Nephron progenitor cell (in vitro differentiated cells): ENCODE data around the gene RNF207.
A peak's percentile ranks its signal among the peaks of the same experiment; 100 is the strongest.

ENCODE experiments used
- DNase-seq: peaks from one replicate; pipeline ENCODE4 v3.0.0; 2021
- H3K27ac Mint-ChIP-seq: 2 replicates; pipeline ENCODE4 v1.8.0; 2021; ENCODE audit warnings: mild to moderate bottlenecking, moderate library complexity, mixed read lengths
- H3K27me3 Mint-ChIP-seq: 2 replicates; pipeline ENCODE4 v1.8.0; 2021; ENCODE audit warnings: mild to moderate bottlenecking, low read depth, mixed read lengths; ENCODE audit not compliant: poor library complexity
- H3K36me3 Mint-ChIP-seq: 2 replicates; pipeline ENCODE4 v1.8.0; 2021; ENCODE audit warnings: low read depth, mixed read lengths
- H3K4me1 Mint-ChIP-seq: 2 replicates; pipeline ENCODE4 v1.8.0; 2021; ENCODE audit warnings: mixed read lengths
- H3K4me3 Mint-ChIP-seq: 2 replicates; pipeline ENCODE4 v1.8.0; 2021; ENCODE audit warnings: mild to moderate bottlenecking, moderate library complexity, mixed read lengths
- H3K9me3 Mint-ChIP-seq: 2 replicates; pipeline ENCODE4 v1.8.0; 2021; ENCODE audit warnings: mild to moderate bottlenecking, moderate library complexity, mixed read lengths
- TF ChIP-seq, protein P1 (sequence below): fragments of 200-600 bp; sonication (generic); IDR thresholded peaks from 2 replicates; pipeline ENCODE4 v1.5.0; 2021; ENCODE audit warnings: antibody characterized with exemption

The RNF207 gene

DNA sequence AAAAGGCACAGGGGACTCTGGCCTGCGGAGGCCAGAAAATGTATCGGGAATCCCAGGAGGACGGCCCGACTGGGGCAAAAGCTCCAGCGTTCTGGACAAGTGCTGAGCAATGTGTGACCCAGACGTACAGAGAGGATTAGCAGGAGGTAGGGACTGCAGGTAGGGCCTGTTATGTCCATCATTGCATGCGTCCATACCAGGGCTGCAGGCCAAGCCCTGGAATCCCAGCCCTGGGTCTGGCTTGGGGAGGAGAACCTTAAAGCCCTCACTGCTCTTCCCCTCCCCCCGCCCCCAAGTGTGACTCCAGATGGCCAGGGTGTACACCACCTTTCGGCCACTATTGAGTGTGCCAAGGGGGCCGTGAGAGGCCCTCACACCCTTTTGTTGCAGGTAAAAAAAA is 2.0 kb downstream of the RNF207 start:
- Mint-ChIP-seq H3K27ac (no peak overlapping the region), H3K4me3 (peak overlapping the region; percentile 62), H3K4me1 (peaks cover 21% of the 10 kb centered on the region), H3K9me3 (no peaks in the 10 kb centered on the region), H3K36me3 (no peaks in the 10 kb centered on the region), H3K27me3 (peaks cover 50% of the 10 kb centered on the region)
- TF ChIP-seq, protein P1, sequence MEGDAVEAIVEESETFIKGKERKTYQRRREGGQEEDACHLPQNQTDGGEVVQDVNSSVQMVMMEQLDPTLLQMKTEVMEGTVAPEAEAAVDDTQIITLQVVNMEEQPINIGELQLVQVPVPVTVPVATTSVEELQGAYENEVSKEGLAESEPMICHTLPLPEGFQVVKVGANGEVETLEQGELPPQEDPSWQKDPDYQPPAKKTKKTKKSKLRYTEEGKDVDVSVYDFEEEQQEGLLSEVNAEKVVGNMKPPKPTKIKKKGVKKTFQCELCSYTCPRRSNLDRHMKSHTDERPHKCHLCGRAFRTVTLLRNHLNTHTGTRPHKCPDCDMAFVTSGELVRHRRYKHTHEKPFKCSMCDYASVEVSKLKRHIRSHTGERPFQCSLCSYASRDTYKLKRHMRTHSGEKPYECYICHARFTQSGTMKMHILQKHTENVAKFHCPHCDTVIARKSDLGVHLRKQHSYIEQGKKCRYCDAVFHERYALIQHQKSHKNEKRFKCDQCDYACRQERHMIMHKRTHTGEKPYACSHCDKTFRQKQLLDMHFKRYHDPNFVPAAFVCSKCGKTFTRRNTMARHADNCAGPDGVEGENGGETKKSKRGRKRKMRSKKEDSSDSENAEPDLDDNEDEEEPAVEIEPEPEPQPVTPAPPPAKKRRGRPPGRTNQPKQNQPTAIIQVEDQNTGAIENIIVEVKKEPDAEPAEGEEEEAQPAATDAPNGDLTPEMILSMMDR = no peak
- no peak for DNase-seq

GRCh38 chr1:6208723-6209660 is 3.1 kb downstream of the RNF207 start:
- Mint-ChIP-seq H3K9me3 (no peaks in the 10 kb centered on the region), H3K4me3 (peak overlapping the region; percentile 58), H3K27me3 (peaks cover 51% of the 10 kb centered on the region), H3K27ac (no peak overlapping the region), H3K36me3 (no peaks in the 10 kb centered on the region), H3K4me1 (peaks cover 30% of the 10 kb centered on the region)
- TF ChIP-seq, protein P1 = peak; percentile 43
- DNase-seq = peak; percentile 69

DNA sequence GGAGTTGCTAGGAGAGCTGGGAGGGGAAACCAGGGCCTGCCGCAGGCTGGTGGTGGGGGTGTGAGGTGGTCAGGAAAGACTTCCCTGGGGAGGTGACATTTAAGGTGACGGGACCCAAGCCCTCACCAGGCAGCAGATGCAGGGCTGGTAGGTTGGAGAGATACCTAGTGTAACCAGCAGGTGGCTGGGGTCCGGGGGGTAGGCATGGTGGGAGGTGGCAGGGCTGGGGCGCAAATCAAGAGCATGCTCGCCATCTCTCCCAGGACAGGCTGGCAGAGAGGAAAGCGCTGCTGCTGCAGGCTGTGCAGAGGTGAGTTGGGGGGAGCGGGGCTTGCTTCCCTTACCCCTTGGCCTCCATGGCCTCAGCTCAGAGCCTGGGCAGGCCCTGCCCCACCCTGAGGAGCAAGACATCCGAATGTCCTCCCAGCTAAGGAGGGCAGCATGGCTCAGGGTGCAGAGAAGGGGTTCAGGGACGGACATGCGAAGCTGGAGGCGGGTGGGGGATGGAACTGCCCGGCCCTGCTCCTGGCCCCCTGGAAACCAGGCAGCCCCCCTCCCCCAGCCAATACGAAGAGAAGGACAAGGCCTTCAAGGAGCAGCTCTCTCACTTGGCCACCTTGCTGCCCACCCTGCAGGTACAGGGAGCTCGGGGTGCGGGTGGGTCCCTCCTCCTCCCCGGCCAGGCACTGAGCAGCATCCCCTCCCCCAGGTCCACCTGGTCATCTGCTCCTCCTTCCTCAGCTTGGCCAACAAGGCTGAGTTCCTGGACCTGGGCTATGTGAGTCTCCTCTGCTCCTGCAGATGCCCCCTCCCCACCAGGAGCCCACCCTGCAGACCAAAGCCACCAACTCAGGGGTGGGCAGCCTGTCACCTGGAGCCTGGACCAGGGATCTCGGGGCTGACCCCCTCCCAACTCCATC is 4.0 kb downstream of the RNF207 start:
- Mint-ChIP-seq H3K4me1 (peaks cover 33% of the 10 kb centered on the region), H3K9me3 (peaks cover 2% of the 10 kb centered on the region), H3K27ac (no peak overlapping the region), H3K27me3 (peaks cover 46% of the 10 kb centered on the region), H3K36me3 (no peaks in the 10 kb centered on the region), H3K4me3 (peak overlapping the region; percentile 52)
- TF ChIP-seq, protein P1 = no peak
- no peak for DNase-seq

- Mint-ChIP-seq H3K36me3 (peaks cover 5% of the 10 kb centered on the region), H3K4me1 (peaks cover 33% of the 10 kb centered on the region), H3K27me3 (peaks cover 47% of the 10 kb centered on the region), H3K4me3 (no peak overlapping the region), H3K9me3 (peaks cover 9% of the 10 kb centered on the region), H3K27ac (no peak overlapping the region)
- DNase-seq = no peak
- TF ChIP-seq, protein P1 = no peak
These were observed 4.9 kb downstream of the RNF207 start for GRCh38 chr1:6210591-6211355.

- DNase-seq = no peak
- TF ChIP-seq, protein P1 = no peak
- Mint-ChIP-seq H3K27ac (no peak overlapping the region), H3K27me3 (peaks cover 46% of the 10 kb centered on the region), H3K4me3 (no peak overlapping the region), H3K36me3 (peaks cover 5% of the 10 kb centered on the region), H3K9me3 (peaks cover 9% of the 10 kb centered on the region), H3K4me1 (peaks cover 30% of the 10 kb centered on the region)
These were observed 5.8 kb downstream of the RNF207 start for GRCh38 chr1:6211731-6212130.
